ENCODE results near the gene ZIK1. TPM values are rescaled to one million over a fixed set of nuclear protein-coding genes. Genes with fewer than 3 reads are reported as not detected.

Gene ZIK1
- 3.9 and 4.9 TPM in 2 replicates for polyA plus RNA-seq (2011; rRNA removed)
- polyA minus RNA-seq (2011; rRNA and poly(A)+ RNA removed): 4.5 and 4.7 TPM in 2 replicates

GRCh38 chr19:57583521-57584416 lies at the start of gene ZIK1:
Gene ZIK1 (plus strand): TSS chr19:57584145. CDS start chr19:57584357, 212 bp downstream.
- 0 out of 2 replicates have a peak, but pooled peaks have one; percentile 17 for TF ChIP-seq CTCF (IDR thresholded peaks at IDR 0.05; ENCODE audit: insufficient read depth, low read depth, low read length)
- H3K36me3 ChIP-seq (ENCODE audit: control insufficient read depth, insufficient read depth, low read length): 0 out of 2 replicates have a peak, but pooled peaks cover 2% of the 10 kb centered on the region
- no peaks in the 10 kb centered on the region for H3K27me3 ChIP-seq (ENCODE audit: control insufficient read depth, insufficient read depth, low read length)
- ChIA-PET CTCF (no interaction called here), POLR2A (no interaction called here)
- peak; percentile 68 for DNase-seq (ENCODE audit: low read depth)
- H3K4me3 ChIP-seq (ENCODE audit: low read depth, low read length): peak within 1 kb of the TSS; percentile 63

GRCh38 chr19:57537953-57538547 lies 45.9 kb upstream of the ZIK1 start:
- no peak for TF ChIP-seq CTCF (IDR thresholded peaks at IDR 0.05; ENCODE audit: insufficient read depth, low read depth, low read length)
- Histone ChIP-seq H3K36me3 (ENCODE audit: control insufficient read depth, insufficient read depth, low read length) (peaks cover 22% of the 10 kb centered on the region), H3K4me3 (ENCODE audit: low read depth, low read length) (no peak overlapping the region), H3K27me3 (ENCODE audit: control insufficient read depth, insufficient read depth, low read length) (no peaks in the 10 kb centered on the region)
- CTCF ChIA-PET: no interaction called here
- POLR2A ChIA-PET: no interaction called here
- no peak for DNase-seq (ENCODE audit: low read depth)

GRCh38 chr19:57546513-57546912 lies 37.4 kb upstream of the ZIK1 start:
- Histone ChIP-seq H3K36me3 (ENCODE audit: control insufficient read depth, insufficient read depth, low read length) (peaks cover 29% of the 10 kb centered on the region), H3K4me3 (ENCODE audit: low read depth, low read length) (no peak overlapping the region), H3K27me3 (ENCODE audit: control insufficient read depth, insufficient read depth, low read length) (no peaks in the 10 kb centered on the region; the same call in 1 of the 2 replicates)
- CTCF ChIA-PET: no interaction called here
- no peak for TF ChIP-seq CTCF (IDR thresholded peaks at IDR 0.05; ENCODE audit: insufficient read depth, low read depth, low read length)
- POLR2A ChIA-PET: no interaction called here
- no peak for DNase-seq (ENCODE audit: low read depth)

GRCh38 chr19:57552432-57552831 lies 31.5 kb upstream of the ZIK1 start:
- Histone ChIP-seq H3K36me3 (ENCODE audit: control insufficient read depth, insufficient read depth, low read length) (peaks cover 37% of the 10 kb centered on the region), H3K27me3 (ENCODE audit: control insufficient read depth, insufficient read depth, low read length) (no peaks in the 10 kb centered on the region), H3K4me3 (ENCODE audit: low read depth, low read length) (no peak overlapping the region)
- DNase-seq (ENCODE audit: low read depth): no peak
- TF ChIP-seq CTCF (IDR thresholded peaks at IDR 0.05; ENCODE audit: insufficient read depth, low read depth, low read length): no peak
- CTCF ChIA-PET: no interaction called here
- POLR2A ChIA-PET: no interaction called here

- no peak for DNase-seq (ENCODE audit: low read depth)
- H3K36me3 ChIP-seq (ENCODE audit: control insufficient read depth, insufficient read depth, low read length): peaks cover 15% of the 10 kb centered on the region
- no peak overlapping the region for H3K4me3 ChIP-seq (ENCODE audit: low read depth, low read length)
- TF ChIP-seq CTCF (IDR thresholded peaks at IDR 0.05; ENCODE audit: insufficient read depth, low read depth, low read length): no peak
- CTCF ChIA-PET: interaction anchor here (1.0 kb wide), 1 partner anchor 598 kb away, joined by 6 read pairs; no protein-coding TSS in a partner anchor
- no peaks in the 10 kb centered on the region for H3K27me3 ChIP-seq (ENCODE audit: control insufficient read depth, insufficient read depth, low read length)
- POLR2A ChIA-PET: no interaction called here
Observed at GRCh38 chr19:57557659-57558058, 26.3 kb upstream of the ZIK1 start.
